ENCODE results near the gene CDK16.

Gene CDK16

DNA sequence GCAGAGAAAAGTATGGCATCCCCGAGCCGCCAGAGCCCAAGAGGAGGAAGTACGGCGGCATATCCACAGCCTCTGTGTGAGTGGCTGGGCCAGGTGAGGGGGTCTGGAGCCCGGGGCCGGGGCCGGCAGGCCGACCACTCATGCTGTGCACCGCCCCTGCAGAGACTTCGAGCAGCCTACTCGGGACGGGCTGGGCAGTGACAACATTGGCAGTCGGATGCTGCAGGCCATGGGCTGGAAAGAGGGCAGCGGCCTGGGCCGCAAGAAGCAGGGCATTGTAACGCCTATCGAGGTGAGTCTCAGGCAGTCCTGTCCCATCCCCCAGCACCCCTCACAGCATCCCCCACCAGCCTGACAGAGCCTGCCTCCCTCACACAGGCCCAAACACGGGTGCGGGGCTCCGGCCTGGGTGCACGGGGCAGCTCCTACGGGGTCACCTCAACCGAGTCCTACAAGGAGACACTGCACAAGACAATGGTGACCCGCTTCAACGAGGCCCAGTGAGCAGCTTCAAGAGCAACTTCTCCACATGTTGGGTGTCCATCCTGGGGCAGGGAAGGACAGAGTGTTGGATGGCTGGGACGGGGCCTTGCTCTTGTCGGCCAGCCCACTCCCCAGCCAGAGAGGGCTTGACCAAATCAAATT, 32.3 kb upstream of the CDK16 start:
- DNase-seq: no peak

DNA sequence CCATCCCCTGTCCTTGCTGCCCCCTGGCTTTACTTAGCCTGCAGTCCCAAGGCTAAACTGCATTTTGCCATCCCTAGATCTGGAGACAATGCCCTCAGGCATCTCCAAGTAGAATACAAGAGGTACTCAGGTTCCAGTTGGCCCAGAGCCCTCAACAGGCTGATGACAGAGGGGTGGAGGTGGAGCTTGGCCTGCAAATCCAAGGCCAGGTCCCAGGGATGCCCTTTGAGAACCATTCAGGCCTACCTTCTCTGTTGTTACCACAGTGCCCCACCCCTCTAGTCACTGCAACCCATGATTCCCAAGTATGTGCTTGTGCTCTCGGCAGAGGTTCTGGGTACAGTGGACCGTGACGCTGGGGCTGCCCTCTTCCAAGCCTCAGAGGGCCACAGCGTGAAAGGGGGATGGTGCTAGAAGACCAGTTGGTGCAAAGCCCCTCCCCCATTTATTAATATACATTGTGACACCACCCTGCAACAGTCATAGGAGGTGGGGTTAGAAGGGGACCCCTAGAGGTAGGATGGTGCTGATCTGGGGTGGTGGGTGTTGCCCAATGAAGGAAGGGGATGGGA, 31.3 kb upstream of the CDK16 start:
- no peak for DNase-seq

DNA sequence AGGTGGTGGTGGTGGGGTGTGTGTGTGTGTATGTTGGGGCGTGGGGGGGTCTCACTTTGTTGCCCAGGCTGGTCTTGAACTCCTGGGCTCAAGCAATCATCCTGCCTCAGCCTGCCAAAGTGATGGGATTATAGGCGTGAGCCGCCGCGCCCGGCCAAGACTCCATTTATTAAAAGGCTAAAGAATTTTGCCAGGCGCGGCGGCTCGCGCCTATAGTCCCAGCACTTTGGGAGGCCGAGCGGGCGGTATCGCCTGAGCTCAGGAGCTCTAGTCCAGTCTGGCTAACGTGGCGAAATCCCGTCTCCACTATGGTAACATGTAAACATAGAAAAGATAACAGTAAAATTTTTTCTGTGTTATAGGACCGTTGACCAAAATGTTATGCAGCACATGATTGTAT, 28.6 kb upstream of the CDK16 start:
- DNase-seq: no peak

DNA sequence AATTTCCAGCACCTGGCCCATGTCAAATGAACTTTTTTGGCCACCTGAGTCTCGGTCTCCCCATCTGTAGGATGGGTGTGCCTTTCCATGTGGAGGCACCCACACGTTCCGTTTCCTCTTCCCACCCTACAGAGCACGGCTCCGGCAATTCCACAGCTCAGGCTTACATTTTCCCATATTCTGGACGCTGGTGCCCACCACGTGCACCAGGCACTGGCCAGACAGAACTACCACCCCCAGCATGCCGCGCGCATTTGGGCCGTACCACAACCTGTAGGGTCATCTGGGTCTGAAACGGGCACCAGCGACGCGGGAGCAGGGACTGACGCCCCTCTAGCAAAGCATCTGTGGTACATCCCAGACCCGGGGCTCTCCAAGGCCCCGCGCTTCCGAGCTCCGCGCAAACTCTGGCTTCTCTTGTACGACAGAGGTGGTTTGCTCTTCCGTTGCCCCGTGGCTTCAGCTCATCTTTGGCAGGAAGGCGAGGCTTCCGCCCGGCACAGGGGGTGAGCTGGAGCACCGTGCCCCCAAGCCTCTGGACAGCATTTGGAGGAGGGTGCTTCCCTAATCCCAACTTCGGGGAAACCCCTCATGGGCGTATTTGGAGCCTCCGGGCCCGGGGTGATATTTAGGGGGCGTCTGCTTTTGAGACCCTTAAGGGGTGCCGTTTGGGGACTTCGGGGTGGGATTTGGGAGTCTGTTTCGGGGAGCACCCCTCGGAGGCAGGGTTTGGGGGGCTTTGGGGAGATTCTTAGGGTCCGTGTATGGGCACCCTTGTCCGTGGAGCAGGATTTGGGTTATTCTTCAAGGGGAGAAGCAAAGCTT, 27.8 kb upstream of the CDK16 start:
- peak; percentile 79 for DNase-seq

DNA sequence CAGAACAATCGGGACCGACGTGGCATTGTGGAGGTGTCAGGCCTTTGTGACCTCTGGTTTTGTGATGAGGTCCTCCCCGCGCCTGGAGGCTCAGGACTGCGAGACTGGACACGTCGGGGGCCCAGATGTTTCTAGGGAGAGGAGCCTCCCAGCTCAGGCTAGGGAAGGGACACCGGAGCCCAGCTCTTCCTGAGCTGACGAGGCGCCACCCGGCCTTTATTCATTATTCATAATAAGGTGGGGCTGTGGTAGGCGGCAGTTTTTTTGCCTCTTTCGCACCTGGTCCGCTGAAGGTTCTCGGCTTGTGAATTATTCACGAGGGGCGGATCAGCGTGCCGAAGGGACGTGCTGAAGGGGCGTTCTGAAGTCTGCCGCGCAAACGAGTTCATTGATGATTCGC, 27.1 kb upstream of the CDK16 start:
- no peak for DNase-seq

DNA sequence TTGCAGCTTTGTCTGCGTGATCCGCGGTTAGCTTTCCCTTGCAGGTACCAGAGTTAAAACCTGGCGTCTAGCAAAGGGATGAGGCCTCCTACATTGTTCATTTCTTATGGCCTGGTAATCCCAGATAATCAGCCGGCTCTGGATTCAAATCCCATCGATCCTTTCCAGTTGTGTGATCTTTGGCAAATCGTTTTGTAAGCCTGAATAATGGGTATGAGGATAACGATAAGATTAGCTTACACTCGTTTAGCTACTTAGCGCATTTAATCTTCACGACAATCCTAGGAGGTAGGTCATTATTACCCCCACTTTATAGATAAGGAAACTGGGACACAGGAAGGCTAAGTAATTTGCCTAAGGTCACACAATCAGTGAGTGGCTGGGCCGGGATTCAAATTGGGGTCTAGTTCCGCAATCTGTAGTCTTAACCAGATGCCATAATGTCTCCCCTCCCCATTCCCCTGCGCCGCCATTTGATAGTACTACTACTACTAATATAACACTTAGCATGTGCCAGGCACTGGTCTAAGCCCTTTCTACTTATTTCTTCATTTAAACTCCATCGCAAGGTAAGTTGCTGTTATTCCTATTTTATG, 26.6 kb upstream of the CDK16 start:
- DNase-seq: peak; percentile 1

DNA sequence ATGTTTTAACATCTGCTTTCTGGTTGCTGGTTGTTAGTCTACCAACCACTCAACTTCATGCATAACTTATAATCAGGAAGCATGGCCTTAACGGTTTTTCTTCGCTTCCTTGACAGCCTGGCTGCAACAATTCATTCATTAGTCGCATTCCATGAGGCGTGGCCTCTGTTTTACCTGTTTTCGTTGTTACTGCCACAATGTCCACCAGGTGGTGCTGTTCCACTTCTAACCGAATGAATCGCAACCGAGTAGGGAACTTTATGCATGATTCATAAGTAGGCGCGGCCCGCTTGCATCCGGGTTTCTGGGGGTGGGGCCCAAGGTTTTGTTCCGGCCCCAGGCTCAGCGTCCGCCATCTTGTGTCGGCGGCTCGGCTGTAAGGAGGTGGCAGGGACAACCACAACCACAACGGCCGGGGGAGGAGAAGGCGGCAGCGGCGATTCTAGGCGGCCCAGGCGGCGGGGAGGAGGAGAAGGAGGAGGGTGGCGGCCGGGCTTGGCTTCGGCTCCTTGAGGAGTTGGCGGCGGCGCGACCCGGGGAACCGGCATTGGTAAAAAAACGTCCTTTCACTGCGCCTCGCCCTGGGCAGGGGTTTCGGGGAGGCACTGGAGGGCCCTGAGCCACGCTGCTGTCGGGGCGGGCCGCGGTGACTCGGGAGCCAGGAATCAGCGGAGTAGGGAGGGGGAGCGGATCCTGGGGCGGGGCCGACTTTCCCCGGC, 24.8 kb upstream of the CDK16 start, which contains the start of gene UBA1:
Gene UBA1 (plus strand): TSS at position 355 of the 719 bp plus-strand sequence. CDS start 4,974 bp downstream, outside the sequence.
- peak; percentile 81 for DNase-seq

DNA sequence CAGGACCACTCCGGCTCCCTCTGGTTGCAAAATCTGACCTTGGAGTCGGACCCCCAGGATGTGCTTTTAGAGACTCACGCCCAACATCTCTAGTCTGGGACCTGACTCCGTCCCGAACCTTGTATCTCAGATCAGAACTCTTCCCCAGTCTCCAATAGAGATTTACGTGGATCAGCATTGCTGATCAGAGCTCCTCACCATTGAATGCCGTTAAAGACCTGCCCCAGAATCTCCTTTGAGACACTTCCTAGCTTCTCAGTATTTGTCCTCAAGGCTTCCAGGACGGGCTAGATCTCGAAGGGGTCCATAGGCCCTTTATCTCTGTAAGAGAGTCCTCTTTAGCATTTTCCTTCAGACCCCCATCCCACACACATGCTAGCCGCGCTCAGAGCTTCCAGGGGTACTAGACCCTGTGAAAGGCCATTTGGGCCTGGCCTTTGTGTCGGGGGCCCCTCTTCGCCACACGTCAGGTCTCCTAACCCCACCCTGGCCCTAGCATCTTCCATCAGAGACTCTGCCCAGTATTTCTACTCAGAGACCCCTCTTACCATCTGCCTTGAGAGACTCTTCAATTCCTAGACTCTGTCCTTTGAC, 24.2 kb upstream of the CDK16 start:
- DNase-seq: no peak

DNA sequence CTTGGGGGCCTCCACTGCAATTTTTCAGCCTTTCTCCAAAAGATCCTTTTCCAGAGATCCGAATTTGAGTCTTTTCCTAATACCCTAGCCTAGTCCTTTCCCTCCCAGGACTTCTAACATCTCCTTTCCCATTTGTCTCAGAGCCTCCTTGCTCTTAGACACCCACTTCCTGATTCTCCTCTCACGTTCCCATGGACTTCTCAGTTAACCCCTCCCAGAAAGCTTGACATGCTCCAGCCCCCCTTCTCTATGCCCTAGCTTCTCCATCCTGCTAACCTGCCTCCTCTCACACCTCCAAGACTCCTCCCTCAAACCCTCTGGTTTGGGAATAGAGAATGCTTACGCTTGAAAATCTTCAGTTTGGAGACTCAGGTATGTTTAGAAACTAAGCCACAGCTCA, 22.4 kb upstream of the CDK16 start:
- DNase-seq: no peak

DNA sequence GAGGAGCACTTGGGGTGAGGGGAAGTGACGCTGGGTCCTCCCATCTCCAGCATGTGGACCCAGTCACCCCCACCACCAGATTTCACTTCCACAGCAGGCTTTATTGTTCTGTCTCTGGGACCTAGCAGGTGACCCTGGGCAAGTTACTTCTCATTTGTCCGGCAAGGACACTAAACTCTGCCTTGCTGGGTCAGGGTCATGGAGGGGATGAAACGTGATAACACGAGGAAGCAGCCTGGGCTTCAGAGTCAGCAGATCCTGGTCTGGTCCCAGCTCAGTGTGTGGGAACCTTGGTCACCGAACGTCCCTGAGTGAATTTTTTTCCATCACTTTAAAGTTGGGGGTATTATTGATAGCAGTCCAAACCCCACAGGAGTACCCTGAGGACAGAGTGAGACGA, 21.0 kb upstream of the CDK16 start:
- no peak for DNase-seq

DNA sequence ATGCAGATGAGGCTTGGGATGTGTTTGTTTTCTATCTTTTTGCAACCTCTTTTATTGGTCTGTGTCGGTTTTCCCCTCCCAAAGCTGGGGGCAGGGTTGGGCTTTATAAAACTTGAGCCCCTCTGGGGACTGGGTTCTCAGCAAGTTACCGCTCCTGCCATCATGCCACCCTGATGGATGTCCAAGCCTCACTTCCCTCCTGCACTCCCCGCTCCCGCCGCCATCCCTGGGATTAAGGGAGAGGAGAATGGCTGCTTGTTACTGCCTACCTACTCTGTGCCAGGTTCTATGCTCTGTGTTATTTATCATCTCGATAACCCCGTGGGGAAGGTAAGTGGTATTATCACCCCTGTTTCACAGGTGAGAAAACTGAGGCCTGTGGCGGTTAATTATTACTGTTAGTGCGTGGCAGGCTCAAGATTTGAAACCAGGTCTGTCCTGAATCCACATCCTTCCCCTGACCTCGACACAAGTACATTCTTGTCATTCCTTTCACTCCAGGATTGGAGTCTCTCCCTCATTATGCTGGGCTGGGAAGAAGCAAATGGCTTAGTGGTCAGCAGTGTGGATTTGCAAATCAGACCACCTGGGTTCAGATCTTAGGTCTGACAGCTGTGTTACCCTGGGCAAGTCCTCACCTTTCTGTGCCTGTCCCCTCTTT, 20.3 kb upstream of the CDK16 start:
- no peak for DNase-seq

DNA sequence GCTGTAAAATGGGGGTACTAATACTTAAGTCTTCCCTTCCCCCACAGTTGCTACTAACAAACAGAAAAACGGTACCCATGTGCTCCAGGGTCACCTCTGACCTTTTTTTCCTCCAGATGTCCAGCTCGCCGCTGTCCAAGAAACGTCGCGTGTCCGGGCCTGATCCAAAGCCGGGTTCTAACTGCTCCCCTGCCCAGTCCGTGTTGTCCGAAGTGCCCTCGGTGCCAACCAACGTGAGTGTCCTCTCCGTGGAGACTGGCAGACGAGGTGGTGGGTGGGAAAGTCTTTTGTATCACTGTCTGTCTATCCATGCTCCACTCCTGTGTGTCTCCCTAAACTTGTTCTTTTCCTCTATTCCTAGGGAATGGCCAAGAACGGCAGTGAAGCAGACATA, 19.8 kb upstream of the CDK16 start:
- no peak for DNase-seq

DNA sequence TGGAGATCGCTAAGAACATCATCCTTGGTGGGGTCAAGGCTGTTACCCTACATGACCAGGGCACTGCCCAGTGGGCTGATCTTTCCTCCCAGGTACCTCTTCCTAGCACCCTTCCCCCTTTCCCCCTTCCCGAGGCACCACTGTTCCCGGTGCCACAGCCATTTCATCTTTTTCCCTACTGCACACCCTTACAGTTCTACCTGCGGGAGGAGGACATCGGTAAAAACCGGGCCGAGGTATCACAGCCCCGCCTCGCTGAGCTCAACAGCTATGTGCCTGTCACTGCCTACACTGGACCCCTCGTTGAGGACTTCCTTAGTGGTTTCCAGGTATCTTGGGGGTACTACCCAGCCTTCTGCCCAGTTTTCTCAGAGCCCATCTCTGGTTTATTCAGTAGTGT, 19.2 kb upstream of the CDK16 start:
- no peak for DNase-seq

DNA sequence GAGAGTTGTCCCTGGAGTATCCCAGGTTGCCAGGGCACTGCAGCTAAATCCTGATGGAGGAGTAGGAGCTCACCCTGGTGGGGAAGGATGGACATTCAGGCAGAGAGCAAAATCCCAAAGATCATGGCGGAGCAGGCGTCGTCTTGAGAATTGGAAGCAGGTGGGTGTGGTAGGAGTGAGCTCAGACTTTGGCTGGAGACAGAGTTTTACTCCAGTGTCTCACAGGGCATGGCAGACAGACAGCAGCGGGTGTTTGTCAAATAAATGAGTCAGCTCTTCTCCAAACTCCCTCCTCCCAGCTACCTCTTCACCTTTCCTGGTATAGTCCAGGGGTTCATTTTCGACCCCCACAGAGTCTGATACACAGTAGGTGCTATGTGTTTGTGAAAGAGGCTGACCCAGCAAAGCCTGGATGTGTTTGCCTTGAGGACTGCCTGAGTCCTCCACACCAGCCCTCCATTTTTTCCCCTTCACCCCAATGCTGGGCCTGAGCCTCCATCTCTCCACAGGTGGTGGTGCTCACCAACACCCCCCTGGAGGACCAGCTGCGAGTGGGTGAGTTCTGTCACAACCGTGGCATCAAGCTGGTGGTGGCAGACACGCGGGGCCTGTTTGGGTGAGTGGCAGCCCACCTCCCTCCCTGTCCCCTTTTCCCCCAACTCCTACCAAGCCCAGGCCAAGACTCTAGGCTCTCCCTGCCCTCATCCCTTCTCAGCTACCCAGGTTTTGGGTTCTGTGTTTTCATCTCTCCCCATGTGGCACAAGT, 17.9 kb upstream of the CDK16 start:
- DNase-seq: no peak

DNA sequence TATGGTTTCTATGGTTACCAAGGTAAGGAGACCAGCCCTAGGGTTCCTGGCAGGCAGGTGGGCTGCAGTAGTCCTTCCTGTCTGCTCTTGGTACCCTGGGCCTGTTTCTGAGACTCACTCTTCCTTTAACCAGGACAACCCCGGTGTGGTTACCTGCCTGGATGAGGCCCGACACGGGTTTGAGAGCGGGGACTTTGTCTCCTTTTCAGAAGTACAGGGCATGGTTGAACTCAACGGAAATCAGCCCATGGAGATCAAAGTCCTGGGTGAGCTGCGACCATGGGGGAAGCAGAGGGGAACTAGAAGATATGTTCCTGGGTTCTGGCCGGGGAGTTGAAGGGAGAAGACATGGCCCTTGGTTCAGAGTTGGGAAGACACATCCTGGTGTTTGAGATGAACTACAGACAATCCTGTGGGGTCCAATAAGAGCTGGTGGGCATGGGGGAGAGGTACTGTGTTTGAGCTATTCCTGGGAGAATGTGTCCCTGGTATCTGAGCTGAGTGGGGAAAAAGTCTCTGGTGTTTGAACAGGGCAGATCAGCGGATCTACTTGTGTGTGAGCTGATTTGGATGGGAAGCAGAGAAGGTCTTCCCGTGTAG, 17.0 kb upstream of the CDK16 start:
- no peak for DNase-seq

DNA sequence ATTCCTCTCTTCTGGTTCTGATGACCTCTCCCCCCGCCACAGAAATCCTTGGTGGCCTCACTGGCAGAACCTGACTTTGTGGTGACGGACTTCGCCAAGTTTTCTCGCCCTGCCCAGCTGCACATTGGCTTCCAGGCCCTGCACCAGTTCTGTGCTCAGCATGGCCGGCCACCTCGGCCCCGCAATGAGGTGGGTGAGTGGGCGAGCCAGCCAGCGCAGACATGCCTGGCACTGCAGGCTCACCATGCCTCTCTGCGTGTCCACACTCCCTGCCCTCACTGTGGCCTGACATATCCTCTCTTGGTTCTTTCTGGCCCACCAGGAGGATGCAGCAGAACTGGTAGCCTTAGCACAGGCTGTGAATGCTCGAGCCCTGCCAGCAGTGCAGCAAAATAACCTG, 16.2 kb upstream of the CDK16 start:
- no peak for DNase-seq

DNA sequence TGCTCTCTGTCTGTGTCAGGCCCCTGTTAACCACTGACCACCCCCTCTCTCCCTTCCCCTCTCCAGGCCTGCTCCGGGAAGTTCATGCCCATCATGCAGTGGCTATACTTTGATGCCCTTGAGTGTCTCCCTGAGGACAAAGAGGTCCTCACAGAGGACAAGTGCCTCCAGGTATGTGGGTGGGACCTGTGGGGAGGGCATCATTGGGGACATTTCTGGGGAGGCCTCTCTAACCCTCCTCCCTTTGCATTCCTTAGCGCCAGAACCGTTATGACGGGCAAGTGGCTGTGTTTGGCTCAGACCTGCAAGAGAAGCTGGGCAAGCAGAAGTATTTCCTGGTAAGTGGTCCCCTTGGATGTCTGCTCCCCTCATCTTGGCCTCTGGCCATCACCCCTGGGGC, 15.6 kb upstream of the CDK16 start:
- DNase-seq: no peak

DNA sequence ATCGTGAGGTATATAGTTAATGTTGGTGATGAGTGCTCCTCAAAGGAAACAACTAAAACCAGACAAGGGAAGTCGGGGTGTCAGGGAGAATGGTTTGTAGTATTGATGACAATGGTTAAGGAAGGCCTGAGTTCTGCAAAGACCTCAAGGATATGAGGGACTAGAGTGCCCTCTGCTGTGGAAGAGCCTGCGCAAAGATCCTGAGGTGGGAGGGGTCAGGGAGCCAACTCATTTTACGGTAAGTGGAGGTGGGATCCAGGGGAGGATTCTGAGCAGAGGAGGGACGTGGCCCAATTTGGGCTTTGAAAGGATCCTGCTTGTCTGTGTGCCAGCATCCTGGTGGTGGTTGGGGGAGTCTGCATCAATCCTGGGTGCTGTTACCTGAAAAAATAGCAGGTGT, 13.5 kb upstream of the CDK16 start:
- DNase-seq: no peak

DNA sequence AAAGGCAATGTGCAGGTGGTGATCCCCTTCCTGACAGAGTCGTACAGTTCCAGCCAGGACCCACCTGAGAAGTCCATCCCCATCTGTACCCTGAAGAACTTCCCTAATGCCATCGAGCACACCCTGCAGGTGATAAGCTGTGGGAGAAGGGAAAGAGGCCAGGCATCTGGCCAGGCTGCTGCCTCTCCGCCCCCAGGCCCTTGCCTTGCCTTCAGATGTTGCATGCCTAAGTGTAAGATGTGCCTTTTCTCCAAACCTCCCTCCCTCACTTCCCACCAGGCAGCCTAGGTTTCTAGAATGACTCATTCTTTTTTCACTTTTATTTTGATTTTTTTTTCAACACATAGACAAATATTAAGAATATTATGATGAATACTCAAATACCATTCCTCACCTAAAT, 12.2 kb upstream of the CDK16 start:
- DNase-seq: no peak

DNA sequence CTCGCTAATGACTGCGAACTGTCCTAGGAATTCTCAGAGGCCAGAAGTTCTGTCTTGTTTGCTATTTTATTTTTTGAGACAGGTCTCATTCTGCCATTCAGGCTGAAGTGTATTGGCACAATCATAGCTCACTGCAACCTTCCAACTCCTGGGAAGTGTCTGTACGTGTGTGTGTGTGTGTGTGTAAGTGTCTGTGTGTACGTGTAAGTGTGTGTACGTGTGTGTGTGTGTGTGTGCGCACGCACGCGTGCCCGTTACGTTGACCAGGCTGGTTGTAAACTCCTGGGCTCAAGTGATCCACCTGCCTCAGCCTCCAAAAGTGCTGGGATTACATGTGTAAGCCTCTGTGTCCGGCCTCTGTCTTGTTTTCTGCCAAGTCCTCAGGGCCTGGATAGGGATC, 10.4 kb upstream of the CDK16 start:
- DNase-seq: no peak
